GM21529 (cell line): ENCODE measurements around the gene SYCN.

ENCODE experiments used
- ATAC-seq: cut with Tn5 transposase; IDR thresholded peaks from one replicate; pipeline ENCODE4 v1.9.1; 2021; ENCODE audit not compliant: unreplicated experiment

The SYCN gene

DNA sequence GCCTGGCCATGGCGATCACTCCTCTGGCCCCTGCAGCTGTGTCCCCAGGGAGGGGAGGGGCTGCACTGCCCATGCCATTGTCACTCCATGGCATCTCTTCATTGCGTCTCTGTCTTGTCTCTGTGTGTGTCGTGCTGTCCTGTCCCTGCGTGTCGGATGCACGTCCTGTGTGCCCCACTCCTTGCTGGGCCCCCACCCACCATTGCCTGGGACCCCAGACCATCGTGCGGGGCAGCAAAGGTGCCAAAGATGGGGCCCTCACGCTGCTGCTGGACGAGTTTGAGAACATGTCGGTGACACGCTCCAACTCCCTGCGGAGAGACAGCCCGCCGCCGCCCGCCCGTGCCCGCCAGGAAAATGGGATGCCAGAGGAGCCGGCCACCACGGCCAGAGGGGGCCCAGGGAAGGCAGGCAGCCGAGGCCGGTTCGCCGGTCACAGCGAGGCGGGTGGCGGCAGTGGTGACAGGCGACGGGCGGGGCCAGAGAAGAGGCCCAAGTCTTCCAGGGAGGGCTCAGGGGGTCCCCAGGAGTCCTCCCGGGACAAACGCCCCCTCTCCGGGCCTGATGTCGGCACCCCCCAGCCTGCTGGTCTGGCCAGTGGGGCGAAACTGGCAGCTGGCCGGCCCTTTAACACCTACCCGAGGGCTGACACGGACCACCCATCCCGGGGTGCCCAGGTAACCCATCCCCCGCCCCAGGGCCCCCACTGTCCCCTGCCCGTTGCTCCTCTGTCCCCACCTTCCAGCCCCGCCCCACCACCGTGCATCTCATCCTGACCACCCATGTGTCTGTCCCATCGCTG, 31.2 kb downstream of the SYCN start:
- ATAC-seq = no peak

DNA sequence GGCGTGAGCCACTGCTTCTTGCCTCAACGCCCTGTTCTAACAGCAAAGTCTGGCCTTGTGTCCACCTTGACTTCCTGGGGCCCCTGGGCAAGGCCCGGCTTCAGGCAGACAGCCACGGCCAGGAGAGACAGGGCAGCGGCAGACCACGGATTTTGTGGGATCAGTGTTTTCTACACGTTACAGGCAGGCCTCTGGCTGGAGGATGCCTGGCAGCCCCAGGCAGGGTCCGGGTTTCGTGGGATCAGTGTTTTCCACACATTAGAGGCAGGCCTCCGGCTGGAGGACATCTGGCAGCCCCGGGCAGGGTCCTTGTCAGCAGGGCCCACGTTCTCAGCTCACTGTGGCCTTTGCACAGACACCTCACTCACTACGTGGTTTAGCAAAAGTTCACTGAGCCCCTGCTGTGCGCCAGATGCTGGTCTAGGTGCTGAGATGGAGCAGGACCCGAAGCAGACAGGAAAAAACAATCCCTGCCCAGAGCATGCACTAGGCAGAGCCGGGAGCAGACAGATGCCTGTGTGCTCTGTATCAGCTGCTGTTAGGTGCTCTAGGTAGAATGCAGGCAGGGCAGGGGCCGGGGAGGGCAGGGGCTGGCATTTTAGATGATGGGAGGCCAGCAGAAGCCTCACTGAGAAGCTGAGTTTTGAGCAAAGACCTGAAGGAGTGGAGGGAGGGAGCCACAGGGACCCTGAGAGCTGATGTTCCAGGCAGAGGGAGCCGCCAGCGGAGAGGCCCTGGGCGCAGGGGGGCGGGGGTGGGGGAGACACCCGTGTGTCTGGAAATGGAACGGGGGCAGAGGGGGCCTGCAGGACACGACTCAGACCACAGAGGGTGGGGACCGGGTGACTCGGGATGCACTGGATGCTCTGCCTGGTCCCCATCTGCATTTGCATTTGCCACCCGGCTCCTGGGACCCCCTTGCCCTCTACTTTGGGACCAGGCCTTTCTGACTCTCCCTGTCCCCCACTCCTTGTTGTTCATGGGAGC, 32.3 kb downstream of the SYCN start:
- ATAC-seq = no peak

DNA sequence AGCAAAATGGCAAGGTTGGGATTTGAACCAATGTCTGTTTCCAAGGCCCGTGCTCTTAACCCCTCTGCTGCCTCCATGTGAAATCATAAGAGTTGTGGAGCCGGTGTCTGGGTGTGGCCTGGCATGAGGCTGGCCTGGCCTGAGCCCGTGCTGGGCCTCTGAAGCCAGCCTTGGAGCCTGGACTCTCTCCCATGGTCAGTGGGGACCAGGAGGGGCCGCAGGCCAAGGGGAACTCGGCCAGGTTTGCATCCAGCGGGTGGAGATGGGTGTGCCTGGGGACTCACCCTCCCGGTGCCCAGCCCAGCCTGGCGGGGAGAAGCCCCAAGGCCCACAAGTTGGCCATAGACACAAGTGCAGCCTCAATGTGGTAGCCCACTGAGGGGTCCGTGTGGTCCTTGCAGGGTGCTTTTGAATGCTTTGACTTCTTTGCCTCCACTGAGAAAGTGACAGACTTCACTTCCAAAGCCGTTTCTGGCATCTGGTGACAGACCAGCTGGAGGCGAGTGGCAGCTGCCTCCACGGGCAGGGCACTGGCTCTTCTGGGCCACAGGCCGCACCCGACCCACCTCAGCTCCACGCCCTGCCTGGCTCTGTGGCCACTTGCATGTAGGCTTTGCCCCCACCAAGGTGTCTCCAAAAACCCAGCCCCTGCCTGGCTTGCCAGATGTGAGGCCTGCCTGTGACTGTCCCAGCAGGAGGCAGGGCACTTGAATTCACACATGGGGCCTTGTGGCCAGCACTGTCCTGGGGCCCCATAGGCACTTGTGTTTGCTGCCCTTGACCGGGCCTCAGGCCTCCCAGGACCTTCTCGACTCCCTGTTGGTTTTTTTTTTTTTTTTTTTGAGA, 33.5 kb downstream of the SYCN start:
- no peak for ATAC-seq

DNA sequence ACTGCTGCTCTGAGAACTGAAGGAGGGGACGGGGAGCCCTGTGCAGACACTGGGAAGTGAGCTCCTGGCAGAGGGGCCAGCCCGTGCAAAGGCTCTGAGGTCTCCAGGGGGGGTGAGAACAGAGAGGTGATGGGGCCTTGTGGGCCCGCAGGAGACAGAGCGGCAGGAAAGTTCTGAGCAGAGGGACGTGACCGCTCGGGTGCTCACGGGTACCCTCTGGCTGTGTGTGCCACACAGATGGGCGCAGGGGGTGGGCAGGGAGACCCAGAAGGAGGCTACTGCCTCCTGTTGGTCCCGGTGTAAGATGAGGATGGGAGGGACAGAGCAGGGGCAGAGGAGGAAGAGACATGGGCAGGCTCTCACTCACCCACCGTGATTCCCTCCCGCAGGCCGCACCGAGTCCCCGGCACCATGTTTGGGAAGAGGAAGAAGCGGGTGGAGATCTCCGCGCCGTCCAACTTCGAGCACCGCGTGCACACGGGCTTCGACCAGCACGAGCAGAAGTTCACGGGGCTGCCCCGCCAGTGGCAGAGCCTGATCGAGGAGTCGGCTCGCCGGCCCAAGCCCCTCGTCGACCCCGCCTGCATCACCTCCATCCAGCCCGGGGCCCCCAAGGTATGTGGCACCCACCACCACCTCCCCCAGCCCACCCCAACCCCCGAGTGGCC, 34.8 kb downstream of the SYCN start:
- ATAC-seq = no peak

DNA sequence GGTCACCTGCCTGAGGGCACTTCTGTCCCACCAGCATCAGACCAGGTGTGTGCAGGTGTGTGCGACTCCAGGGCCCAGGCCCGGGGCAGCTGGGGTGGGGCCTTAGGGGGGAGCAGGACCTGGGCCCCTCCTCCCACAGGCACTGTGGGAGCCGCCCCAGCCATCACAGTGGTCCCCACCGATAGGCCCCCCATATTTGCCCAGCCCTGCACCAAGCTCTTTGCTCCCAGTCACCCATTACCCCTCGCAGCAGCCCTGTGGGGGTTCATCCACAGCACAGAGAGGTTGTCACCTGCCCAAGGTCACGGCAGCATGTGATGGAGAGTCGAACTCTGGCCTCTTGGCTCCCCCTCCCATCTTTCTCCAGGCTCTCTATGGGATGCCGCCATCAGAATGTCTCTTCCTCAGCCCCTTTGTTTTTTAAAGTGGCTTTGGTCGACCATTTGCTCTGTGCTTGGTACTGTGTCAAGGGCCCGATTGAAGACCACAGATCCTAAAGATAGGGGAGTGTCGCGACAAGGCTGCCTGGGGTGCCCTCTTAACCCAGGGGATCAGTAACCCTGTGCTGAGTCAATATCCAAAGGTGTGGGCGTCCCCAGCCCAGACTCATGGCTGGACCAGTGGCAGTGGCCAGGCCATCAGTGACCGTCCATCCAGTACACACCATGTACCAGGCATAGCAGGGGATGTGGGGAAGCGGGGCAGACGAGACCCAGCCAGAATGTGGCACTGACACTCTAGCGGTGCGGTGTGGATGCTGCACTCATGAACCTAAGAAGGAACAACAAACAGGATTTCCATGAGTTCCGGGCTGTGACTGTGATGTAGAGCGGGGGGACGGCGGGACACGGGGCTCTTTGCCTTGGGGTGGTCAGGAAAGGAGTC, 35.6 kb downstream of the SYCN start:
- ATAC-seq = no peak

DNA sequence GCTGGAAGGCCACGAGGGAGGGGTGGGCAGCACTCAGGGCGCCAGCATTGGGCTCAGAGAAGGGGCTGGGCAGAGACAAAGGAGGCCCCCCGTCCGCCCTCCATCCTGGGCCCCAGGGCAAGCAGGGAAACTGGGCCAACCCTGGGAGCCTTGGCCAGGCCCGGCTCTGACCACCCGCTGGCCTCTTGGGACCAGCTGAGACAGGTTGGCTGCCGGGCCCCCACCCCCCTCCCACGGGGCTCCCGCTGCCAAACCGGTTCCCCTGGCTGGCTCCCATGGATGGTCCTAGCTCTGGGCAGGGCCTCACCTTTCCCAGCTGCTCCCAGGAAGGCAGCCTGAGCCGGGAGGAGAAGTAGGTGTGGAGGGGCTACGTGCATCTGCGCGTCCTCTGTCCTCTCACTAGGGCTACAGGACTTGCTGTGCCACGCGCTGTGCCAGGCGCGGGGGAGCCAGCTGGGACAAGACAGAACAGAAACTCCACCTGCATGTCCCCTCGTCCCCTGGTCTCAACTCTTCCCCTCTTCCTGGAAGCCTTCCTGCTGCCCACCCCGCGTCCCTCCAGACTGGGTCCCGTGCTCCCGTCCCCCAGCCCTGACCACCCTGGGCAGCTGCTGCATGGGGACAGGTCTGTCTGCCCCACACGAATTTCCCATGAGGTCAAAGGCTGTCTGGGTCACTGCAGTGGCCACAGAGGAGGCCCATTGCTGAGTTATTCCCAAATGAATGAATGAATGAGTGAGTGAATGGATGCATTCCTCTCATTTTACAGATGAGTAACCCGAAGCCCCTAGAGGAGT, 36.4 kb downstream of the SYCN start:
- no peak for ATAC-seq

DNA sequence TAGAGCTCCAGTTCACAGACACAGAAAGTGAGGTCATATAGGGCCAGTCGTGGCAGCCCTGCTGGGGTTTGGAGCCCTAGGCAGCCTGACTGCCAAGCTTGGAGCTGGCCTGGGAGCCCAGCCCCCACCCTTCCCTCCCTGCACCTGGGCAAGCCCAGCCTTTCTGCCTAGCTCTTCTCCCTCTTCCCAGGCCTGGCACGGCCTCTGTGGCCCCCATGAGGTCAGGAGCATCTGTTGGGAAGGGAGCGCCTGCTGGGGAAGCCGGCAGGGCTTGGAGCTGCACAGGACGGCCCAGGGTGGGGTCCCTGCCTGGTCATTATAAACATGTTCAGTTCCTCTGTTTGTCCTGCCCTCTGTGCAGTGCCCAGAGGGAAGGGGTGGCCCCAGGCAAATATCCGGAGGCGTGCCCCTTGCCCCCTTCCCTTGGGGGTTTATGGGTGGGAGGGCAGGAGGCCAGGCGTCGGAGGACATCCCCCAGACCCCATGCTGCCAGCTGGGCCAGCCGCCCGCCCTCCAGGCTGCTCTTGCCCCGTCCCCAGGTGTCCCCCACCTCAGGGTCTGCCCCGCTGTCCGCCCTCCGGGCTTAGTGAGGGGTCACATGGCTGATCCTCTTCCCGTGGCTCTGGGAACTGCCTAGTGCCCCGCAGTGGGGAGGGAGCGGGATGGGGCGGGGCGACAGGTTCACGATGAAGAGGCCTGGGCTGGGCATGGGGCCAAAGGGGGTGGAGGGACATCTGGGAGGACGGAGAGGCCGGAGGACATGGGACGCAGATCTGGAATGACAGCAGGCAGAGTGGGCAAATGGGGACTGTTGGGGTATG, 37.3 kb downstream of the SYCN start:
- no peak for ATAC-seq

DNA sequence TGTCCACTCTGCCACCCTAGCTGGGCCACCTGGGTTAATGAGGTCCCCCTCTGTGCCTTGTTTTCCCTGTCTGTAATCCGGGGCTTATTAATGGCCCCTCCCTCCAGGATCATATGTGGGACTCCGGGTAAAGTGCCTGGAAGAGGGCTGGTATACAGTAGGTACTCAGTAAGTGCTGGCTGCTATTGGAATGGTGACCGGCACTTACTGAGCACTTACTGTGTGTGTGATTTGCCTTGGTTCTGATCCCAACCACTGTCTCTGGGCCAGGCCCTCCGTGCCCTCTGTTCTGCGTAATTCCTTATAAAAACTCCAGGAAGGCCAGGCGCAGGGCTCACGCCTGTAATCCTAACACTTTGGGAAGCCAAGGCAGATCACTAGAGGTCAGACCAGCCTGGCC, 38.2 kb downstream of the SYCN start:
- ATAC-seq = no peak

DNA sequence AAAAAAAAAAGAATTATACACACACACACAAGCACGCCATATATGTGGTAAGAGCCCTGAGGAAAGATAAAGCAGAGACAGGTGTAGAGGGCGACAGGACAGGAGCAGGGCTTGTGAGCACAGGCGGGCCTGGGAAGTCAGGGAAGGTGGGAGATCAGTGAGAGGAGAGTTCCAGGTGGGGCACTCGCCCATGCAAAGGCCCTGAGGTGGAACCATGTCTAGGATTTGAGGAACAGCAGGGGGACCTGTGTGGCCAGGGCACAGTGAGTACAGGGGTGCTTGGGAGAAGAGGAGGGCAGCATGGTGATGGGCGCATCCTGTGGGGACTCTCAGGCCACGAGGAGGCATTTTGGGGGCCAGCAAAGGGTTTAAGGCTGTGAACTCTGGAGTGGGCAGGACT, 39.8 kb downstream of the SYCN start:
- ATAC-seq = no peak

DNA sequence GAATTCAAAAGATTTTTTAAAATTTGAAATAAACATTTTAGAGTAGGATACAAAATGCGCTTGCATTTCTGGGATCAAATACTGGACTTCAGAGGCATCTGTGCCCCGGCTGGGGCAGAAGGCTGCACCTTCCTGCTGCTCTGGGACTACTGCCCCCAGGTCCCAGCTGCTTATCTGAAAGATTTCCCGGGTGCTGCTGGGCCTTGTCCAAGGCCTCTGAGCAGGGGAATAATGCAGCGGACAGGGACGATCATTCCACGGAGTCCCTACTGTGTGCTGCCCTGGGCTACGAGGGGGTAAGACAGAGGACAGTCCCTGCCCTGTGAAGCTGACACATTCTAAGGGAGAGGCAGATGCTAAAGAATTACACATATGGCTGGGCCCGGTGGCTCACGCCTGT, 40.4 kb downstream of the SYCN start:
- ATAC-seq = no peak

DNA sequence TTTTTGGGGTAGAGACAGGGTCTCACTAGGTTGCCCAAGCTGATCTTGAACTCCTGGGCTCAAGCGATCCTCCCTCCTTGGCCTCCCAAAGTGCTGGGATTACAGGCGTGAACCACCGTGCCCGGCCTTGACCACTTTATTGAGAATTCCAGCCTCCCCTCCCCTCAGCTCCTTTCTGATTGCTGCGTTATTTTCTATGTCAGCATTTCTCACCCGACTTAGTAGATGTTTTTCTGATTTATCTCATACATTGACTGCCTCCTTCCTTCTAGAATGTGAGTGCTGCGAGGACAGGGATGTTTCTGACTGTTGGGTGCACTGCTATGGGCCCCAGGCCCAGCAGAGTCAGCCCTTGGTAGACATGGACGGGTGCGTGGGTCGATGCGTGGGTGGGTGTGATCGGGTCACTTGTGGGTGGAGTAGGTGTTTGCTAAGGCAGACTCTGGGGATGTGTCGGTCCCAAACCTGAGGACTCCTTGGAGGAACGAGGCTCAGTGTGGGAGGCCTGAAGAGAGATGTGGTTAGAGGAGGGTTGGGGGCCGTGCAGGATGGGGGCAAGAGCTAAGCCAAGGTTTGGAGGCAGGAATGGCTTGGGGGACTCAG, 41.5 kb downstream of the SYCN start:
- no peak for ATAC-seq

DNA sequence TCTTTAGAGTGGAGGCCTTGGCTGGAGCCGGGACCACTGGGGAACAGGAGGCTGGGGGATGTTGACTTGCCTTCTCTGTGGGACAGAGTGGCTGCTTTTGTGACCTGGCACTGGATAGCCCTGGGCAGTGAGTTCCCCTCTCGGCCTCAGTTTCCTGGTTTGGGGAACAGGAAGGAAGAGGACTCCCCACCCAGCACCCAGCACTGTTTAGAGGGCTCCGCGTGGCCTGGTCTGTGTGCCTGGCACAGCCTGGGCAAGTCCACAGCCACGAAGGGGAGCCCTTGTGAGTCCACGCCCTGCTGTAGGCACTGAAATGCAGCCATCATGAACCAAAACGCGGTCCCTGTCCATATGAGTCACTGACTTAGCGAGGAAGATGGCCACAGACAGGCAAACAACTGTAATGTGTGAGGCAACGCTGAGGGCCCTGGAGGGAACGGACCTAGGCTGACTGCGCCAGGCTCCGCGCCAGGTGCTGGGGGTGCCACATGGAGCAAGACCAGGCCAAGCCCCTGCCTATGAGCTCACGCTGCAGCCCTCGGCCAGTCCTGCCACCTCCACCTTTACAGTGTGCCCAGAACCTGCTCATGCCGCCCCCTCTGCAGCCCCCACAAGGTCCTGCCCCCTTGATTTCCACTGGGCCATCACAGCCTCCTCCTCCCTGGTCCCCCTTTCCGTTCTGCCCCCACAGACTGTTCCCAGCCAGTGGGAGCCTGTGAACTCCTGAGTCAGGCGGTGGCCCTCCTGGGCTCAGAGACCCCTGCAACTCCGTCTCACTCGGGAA, 43.0 kb downstream of the SYCN start:
- no peak for ATAC-seq

DNA sequence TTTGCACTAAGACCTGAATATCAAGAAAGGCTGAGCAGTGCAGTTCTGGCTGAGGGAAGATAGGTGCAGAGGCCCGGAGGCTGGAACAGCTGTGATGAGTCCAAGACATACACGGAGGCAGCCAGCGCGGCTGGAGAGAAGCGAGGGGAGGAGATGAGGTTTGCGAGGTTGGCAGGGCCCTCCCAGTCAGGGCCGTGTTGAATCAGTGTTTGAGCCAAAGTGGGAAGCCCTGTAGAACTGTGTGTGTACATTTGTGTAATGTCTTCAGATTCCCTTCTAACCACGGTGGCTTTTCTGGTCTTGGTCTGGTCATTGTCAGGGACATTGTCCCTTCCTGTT, 43.6 kb downstream of the SYCN start:
- ATAC-seq = no peak

DNA sequence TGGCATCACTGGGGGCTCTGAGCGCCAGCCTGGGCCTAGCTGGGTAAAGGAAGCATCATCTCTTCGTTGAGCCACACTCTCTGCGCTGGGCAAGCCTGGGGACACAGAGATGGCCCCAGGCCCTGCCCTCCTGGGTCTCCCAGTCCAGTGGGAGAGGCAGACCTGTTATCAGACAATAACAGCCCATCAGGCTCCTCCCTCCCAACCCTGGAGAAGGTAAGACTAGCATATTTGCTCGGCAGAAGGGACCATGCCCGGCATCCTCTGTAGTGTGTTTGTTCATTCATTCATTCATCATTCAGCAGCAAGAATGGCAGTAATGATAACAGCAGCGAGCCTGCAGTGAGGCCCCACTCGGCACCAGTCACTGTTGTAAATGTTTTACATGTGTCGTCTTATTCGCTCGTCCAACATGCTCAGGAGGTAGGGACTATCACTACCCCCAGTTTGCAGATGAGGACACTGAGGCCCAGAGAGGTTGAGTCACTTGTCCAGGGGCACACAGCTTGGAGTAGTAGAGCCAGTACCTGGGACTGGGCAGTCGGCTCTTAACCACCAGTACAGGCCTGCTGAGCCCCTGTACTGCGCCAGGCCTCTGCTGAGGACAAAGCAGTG, 45.3 kb downstream of the SYCN start:
- ATAC-seq = no peak

DNA sequence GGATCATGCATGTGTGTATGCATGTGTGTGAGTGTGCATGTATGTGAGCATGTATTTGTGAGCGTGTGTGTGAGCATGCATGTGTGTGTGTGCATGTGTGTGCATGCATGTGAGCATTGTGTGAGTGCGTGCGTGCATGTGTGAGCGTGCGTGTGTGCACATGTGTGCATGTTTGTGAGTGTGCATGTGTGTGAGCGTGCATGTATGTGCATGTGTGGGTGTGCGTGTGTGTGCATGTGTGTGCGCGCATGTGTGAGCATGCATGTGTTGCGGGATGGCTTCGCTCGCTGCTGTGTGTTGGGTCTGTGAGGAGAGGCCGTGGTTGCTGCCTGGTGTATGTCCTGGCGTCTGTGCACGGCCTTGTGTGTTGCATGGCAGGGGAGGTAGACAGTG, 46.1 kb downstream of the SYCN start:
- no peak for ATAC-seq

DNA sequence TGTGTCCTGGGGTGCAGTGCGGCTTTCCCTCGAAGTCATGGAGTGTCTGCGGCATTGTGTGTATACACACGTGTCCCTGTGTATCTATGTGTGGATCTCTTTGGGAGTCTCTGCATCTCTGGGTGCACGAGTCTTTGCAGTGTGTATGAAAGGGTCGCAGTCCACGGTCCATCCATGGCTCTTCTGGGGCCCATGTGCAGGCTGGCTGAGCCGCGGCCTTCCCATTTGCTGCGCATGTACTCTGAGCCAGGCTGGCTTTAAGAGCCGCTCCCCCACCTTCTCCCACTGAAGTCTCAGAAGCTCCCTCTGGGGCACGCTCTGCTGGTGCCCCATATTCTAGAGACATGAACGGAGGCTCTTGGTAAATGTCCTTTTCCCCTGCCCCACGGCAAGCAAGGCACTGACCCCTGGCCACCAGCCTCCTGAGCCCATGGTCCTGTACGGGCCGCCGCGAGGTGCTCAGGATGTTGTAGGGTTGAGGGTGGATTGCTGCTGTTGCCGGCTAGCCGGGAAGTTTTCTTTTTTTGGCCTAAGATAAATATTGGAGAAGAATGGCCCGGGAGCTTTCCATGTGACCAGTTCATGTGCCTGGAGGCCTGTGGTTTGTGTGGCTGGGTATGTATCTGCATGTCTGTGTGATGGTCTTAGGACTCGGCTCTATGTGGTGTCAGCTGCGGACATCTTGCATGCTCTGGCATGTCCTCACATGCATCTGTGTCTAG, 46.6 kb downstream of the SYCN start:
- ATAC-seq = no peak
